Measurements from ENCODE around the gene NAPSA. TPM values are rescaled to one million over a fixed set of nuclear protein-coding genes. Genes with fewer than 3 reads are reported as not detected.

The NAPSA gene
- total and polyA plus RNA-seq, 12 donors = 0.22 to 1.1 (median 0.41) TPM; not detected in 8

GRCh38 chr19:50333235-50333736 lies 32.2 kb downstream of the NAPSA start:
- Histone ChIP-seq H3K27ac (peak overlapping the region; percentile 63 to 86 (median 74)), H3K9me3 (no peaks in the 10 kb centered on the region), H3K4me3 (peak overlapping the region; percentile 25 to 57 (median 51)), H3K4me1 (peaks cover 0 to 45% (median 19%) of the 10 kb centered on the region in 9 donors), H3K27me3 (peaks cover 0 to 55% (median 49%) of the 10 kb centered on the region in 7 donors), H3K36me3 (no peaks in the 10 kb centered on the region)
- DNase-seq (peak; percentile 87 to 88), ATAC-seq (peak; percentile 60 to 74 (median 66))
- WGBS, 2 donors = 1 to 2% methylated on average over 29 to 34 of the region's 34 CpGs
- TF ChIP-seq CTCF (IDR thresholded peaks at IDR 0.05) = no peak
- intact Hi-C loops (cut with DNase I) = no loop called here

- intact Hi-C loops (cut with DNase I) = no loop called here
- TF ChIP-seq CTCF (IDR thresholded peaks at IDR 0.05) = no peak
- Histone ChIP-seq H3K36me3 (no peaks in the 10 kb centered on the region), H3K4me1 (peaks cover 0 to 45% (median 19%) of the 10 kb centered on the region in 9 donors), H3K4me3 (peak overlapping the region in 9 of 10 donors; percentile 25 to 57 (median 53)), H3K9me3 (no peaks in the 10 kb centered on the region), H3K27me3 (peaks cover 0 to 62% (median 56%) of the 10 kb centered on the region in 7 donors), H3K27ac (peak overlapping the region; percentile 63 to 86 (median 74))
- DNase-seq (peak in 1 of 2 donors; percentile 43), ATAC-seq (no peak)
- WGBS, 2 donors = 16 to 24% methylated on average over 20 of the region's 20 CpGs
Observed at GRCh38 chr19:50332244-50333038, 33.0 kb downstream of the NAPSA start.

GRCh38 chr19:50331994-50332243 lies 33.5 kb downstream of the NAPSA start:
- no peaks in the 10 kb centered on the region for H3K9me3 ChIP-seq
- DNase-seq (no peak), ATAC-seq (no peak)
- no peak for TF ChIP-seq CTCF (IDR thresholded peaks at IDR 0.05)
- peak overlapping the region in 7 of 10 donors; percentile 13 to 86 (median 78) for H3K27ac ChIP-seq
- H3K4me1 ChIP-seq = peaks cover 0 to 49% (median 19%) of the 10 kb centered on the region in 9 donors
- peak overlapping the region in 6 of 10 donors; percentile 4 to 57 (median 54) for H3K4me3 ChIP-seq
- 20 to 28% methylated on average over 2 of the region's 2 CpGs for WGBS, 2 donors
- no peaks in the 10 kb centered on the region for H3K36me3 ChIP-seq
- H3K27me3 ChIP-seq = peaks cover 0 to 68% (median 62%) of the 10 kb centered on the region in 7 donors
- intact Hi-C loops (cut with DNase I) = no loop called here

- intact Hi-C loops (cut with DNase I) = no loop called here
- no peaks in the 10 kb centered on the region for H3K36me3 ChIP-seq
- peaks cover 0 to 73% (median 67%) of the 10 kb centered on the region in 7 donors for H3K27me3 ChIP-seq
- no peak for TF ChIP-seq CTCF (IDR thresholded peaks at IDR 0.05)
- DNase-seq = no peak
- peak overlapping the region; percentile 21 to 57 (median 49) for H3K4me3 ChIP-seq
- peaks cover under 1 to 51% (median 19%) of the 10 kb centered on the region in 9 donors for H3K4me1 ChIP-seq
- 20 to 25% methylated on average over 10 of the region's 10 CpGs for WGBS, 2 donors
- peak overlapping the region in 6 of 10 donors; percentile 13 to 86 (median 77) for H3K27ac ChIP-seq
- no peaks in the 10 kb centered on the region for H3K9me3 ChIP-seq
- no peak for ATAC-seq
Observed at GRCh38 chr19:50331221-50331993, 34.0 kb downstream of the NAPSA start.
